GM12873 (cell line): Measurements from ENCODE around the gene HOXD13.

Experiments used
- CTCF ChIP-seq: IDR thresholded peaks from 2 replicates; pipeline ENCODE4 v1.5.1; 2012; ENCODE audit warnings: low read depth, mild to moderate bottlenecking, moderate library complexity, low read length, control low read depth; ENCODE audit not compliant: insufficient read depth; ENCODE audit errors: missing control alignments

Gene HOXD13

GRCh38 chr2:176138526-176138922 is 46.0 kb downstream of the HOXD13 start:
- TF ChIP-seq CTCF: no peak

GRCh38 chr2:176138923-176139660 is 46.6 kb downstream of the HOXD13 start:
- TF ChIP-seq CTCF: no peak

- no peak for TF ChIP-seq CTCF
Measured at GRCh38 chr2:176139661-176140512, 47.4 kb downstream of the HOXD13 start.

- peak; percentile 86 for TF ChIP-seq CTCF
Measured at GRCh38 chr2:176140513-176141317, 48.2 kb downstream of the HOXD13 start.

GRCh38 chr2:176142281-176142680 is 49.8 kb downstream of the HOXD13 start:
- no peak for TF ChIP-seq CTCF
